ENCODE data around the gene SLC7A9.
"Not testable (repeated sequence)": the region's sequence is repeated elsewhere in the genome, so short reads cannot be mapped to it uniquely, and the experiment has no call there.

Gene SLC7A9

DNA sequence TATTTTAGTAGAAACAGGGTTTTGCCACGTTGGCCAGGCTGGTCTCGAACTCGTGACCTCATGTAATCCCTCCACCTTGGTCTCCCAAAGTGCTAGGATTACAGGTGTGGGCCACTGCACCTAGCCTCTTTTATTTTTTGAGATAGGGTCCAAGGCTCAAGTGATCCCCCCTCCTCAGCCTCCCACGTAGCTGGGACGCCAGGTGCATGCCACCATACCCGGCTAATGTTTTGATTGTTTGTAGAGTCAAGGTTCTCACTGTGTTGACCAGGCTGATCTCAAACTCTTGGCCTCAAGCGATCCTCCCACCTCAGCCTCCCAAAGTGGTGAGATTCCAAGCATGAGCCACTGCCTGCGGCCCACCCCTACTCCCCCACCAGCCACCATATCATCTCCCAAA lies 6.3 kb downstream of the SLC7A9 start:
- no peak for DNase-seq

DNA sequence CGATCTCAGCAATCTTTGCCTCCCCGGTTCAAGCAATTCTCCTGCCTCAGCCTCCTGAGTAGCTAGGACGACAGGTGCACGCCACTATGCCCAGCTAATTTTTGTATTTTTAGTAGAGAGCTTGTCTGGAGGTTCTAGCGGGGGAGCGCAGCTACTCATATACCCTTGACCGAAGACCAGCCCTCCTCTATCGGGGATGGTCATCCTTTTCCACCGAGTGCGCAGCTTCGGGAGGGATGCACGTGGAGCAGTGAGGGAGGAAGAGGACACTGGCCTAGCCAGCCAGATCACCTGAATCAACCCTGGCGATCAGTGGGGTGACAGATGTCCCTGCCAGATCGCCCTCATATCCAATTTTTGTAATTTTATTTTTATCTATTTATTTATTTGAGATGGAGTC lies 6.8 kb downstream of the SLC7A9 start:
- no peak for DNase-seq

DNA sequence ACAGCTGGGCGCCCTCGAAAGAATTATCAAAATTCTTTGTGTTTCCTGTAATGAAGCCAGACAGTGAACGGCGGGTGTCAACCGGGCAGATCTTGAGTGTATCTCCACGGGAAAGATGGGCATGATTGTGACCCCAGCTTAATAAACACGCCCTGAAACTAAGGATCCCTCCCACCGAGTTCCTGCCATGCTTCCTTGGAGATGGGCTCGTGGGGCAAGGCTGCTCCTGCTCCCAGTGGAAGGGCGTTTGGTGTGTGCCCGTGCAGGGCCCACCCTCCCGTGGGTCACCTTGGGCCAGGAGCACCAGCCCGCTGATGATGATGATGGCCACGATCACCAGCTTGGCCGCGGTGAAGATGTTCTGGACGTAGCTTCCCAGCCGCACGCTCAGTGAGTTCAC lies 7.4 kb downstream of the SLC7A9 start:
- no peak for DNase-seq

GRCh38 chr19:32861596-32861995 lies 8.0 kb downstream of the SLC7A9 start:
- DNase-seq = no peak

DNA sequence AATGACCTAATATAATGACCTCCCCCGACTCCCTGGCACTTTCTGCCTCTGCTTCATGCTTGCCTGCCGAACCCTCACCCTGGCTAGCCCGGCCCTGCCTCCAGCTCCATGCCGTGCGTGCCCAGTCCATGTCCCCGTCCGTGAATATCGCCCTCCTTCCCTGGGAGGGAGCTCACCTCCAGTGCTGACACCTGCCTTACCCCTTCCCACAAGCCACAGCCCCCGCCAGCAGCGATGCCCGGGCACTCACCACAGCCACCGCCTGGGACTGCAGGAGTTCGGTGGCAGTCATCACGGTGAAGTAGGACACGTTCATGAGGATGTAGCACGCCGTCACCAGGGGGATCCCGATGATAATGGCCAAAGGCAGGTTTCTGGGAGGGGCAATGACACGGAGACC lies 10.0 kb downstream of the SLC7A9 start:
- DNase-seq = no peak

DNA sequence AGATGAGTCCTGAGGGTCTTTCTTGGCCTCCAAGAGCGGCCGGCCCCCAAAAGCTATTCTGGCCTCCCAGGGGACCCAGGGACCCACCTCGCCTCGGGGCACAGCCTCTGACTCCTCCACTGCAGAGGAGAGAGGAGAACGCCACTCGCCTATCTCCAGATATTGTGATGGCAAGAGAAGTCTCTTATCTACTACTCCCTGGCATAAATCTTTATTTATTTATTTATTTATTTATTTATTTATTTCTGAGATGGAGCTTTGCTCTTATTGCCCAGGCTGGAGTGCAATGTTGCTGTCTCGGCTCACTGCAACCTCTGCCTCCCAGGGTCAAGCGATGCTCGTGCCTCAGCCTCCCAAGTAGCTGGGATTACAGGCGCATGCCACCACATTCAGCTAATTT lies 11.0 kb downstream of the SLC7A9 start:
- DNase-seq = no peak

DNA sequence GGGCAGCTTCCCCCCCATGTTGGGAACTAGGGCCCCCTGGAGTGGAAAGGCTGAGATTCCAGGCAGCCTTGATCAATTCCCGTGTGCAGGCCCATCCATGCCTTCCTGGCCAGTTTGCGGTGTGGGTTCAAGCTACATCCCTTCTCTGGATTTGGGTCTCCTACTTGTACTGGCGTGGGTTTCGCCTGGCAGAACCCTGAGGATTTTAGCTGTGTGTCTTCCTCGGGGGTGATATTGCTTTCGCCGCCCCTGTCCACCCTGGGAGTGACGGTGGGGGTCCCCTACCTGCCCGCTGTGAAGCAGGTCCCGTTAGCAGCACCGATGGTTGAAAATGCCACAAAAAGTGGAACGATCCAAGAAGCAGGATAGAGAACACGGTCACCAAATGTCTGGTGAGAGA lies 11.4 kb downstream of the SLC7A9 start:
- DNase-seq = no peak

DNA sequence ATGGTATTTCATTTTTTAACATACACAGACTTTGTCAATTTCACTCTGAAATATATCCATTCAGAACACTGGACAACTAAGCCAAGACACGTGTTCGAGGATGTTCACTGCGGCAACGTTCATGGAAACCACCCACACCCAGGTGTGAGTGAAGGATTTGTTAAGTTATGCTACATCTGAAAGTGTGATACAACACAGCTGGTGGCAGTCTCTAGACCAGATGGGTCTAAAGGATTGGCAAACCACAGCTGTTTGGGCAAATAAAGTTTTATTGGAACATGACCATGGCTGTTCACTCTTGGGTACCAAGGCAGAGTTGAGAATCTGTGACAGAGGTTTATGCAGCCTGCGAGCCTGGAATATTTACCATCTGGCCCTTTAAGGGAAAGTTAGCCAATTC lies 12.0 kb downstream of the SLC7A9 start:
- no peak for DNase-seq

DNA sequence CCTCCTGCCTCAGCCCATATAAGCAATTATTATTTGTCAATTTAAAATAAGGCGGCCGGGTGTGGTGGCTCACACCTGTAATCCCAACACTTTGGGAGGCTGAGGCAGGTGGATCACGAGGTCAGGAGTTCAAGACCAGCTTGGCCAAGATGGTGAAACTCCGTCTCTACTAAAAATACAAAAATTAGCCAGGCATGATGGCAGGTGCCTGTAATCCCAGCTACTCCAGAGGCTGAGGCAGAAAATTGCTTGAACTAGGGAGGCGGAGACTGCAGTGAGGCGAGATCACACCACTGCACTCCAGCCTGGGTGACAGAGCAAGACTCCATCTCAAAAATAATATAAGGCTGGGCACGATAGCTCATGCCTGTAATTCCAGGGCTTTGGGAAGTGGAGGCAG lies 12.7 kb downstream of the SLC7A9 start:
- not testable (repeated sequence) for DNase-seq

- DNase-seq = no peak
Measured at GRCh38 chr19:32852216-32852615, 17.4 kb downstream of the SLC7A9 start.

GRCh38 chr19:32848035-32848434 lies 21.5 kb downstream of the SLC7A9 start:
- DNase-seq = not testable (repeated sequence)

DNA sequence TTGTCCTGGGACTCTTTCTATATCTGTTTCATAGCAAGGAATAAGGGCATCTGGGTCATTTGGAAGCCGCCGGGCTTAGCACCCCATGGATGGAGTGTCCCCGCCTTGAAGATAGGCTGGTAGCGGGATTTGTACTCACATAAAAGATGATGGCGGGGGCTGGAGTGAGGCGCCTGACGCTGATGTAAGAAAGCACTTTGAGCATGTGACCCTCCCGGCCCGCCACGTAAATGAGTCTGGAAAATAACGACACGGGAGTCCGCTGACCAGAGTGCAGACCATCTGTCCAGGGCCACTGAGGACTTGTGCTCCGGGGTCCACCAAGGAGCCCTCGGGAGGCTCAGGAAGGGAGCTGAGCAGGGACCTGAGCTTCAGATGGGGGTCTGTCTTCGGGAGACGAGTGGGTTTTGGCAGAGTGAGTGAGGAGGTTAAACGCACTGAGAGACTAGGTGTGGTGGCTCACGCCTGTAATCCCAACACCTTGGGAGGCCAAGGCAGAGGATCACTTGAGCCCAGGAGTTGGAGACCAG lies 25.8 kb downstream of the SLC7A9 start:
- DNase-seq = no peak

DNA sequence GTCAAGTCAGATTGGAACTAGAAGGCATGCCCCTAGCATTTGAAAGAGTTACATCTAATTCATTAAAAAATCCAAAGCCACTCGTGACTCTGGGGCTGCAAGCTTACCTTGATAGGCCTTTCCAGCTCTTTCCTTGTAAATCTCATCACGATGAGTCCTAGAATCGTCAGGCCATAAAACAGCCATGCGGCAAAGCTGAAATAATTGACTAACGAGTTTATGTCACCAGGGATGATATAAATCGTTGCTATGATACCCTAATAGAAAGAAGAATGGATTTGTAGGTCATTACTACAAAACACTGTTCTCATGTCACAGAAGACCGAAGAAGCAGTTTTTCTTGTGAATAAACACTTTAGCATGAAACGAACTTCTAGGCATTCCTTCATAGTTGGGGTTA lies 27.5 kb downstream of the SLC7A9 start:
- DNase-seq = no peak

- no peak for DNase-seq
Measured at GRCh38 chr19:32837531-32837930, 32.0 kb downstream of the SLC7A9 start.

- DNase-seq = not testable (repeated sequence)
Measured at GRCh38 chr19:32833388-32833787, 36.2 kb downstream of the SLC7A9 start.

DNA sequence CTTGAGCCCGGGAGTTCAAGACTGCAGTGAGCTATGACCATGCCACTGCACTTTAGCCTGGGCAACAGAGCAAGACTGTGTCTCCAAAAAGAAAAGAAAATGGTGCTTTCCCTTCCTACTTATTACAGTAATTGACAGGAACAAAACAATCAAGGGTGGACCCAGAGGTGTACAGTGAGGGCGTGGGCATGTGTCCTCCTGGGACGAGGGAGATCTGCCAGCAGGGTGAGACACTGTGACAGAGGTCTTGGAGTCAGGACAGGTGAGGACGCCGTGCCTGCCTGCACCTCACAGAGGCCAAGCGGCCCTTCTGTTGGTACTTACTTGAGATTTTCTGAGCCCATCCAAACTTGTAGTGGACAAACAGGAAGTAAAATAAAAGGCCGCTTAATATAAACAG lies 36.7 kb downstream of the SLC7A9 start:
- DNase-seq = not testable (repeated sequence)

- not testable (repeated sequence) for DNase-seq
Measured at GRCh38 chr19:32832094-32832493, 37.5 kb downstream of the SLC7A9 start.

DNA sequence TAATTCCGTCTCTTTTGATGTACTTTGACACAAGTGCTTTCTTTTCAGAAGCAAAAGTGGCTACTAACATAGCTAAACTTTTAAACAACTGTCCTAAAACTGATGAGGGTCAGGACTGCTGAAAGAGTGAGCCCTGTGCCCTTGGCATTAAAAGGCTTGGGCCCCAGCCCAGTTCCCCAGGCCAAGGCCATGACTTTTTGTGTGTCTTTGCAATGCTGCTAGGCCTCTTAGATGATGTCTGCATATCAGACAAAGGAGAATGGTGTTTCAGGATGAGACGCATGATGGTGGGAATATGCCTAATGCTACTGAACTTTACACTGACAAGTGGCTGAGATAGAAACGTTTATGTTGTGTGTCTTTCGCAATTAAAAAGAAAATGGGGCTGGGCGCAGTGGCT lies 38.0 kb downstream of the SLC7A9 start:
- DNase-seq = no peak

- DNase-seq = no peak
Measured at GRCh38 chr19:32830231-32831014, 39.1 kb downstream of the SLC7A9 start.

DNA sequence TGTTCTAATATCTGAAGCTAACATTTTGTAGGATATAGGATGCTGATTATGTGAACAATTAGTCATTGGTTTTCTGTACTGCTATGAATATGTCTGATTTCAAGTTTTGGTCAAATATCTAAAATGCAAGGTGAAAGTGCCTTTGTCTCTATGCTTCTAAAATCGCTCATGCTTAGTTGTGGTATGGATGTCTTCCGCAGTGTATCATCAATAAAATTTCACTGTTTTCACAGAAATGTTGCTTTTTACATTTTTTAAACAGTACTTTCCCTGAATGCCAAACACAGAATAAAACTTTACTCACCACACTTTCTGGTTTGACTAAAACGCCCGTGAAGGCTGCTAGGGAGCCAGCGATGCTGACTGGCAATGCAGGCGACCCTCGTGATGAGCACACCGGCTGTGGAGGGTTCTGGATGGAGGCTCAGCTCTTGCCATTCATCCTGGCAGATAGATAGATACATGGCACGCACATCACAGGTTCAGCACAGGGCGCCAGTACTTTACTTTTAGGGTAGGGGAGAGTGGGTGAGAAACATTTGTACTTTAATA lies 40.1 kb downstream of the SLC7A9 start:
- DNase-seq = no peak

DNA sequence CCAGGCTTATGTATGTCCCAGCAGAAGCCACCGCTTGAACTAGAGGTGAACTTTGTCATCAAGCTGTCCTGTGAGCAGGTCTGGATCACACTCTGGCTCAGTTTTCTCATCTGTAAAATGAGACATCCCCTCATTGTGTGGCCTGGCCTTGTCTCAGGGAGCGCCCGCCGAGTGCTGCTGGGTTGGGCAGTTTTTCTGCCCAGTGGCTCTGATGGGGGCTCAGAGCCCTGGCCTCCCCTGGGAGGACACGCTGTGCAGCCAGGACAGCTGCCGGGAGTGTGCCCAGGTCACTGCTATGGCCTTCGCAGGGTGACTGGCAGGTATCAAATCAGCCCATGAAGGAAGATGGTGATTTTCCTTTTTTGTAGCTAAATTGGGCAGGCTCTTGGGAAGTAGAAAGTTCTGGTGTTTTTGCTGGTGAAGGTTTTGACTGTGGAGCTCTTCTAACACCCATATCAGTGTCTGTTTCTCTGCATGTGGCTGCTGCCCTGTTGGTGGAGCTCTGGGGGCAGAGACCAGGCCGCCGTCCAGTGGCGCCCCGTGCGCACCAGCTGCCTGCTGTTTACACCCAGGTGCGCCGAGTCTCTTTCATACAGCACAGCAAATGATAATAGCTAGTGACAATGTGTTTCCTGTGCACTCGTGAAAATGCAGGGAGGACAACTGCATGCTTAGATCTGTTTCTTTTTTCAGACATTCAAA lies 40.8 kb downstream of the SLC7A9 start:
- DNase-seq = peak in 1 of 6 experiments; percentile 10

- no peak for DNase-seq
Measured at GRCh38 chr19:32828139-32828538, 41.4 kb downstream of the SLC7A9 start.

- no peak for DNase-seq
Measured at GRCh38 chr19:32824916-32825608, 44.5 kb downstream of the SLC7A9 start.

All from stimulated activated naive CD4-positive, alpha-beta T cell (primary cell).